ENCODE data around the gene ZDHHC5.

DNA sequence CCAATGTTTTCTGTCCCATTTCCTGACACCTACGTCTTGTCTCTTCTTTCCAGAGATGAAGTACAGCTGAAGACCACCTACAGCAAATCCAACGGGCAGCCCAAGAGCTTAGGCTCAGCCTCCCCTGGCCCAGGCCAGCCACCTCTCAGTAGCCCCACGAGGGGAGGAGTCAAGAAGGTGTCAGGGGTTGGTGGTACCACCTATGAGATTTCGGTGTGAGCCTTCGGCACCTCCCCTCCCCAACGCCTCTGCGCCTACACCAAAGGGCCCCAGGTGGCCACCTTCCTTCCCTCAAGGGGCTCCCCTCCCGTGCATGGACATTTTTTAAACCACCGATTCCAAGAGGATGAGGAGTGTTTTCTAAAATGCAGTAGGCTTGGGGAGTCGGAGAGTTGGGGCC is 31.9 kb downstream of the ZDHHC5 start:
- TF ChIP-seq MAX (CRISPR knock-in tag; IDR thresholded peaks at IDR 0.05) (no peak), CREB1 (CRISPR knock-in tag; IDR thresholded peaks at IDR 0.05) (no peak), CREM (CRISPR knock-in tag; IDR thresholded peaks at IDR 0.05) (no peak), CTCF (IDR thresholded peaks at IDR 0.05) (no peak)
- TF ChIP-seq, protein P1, sequence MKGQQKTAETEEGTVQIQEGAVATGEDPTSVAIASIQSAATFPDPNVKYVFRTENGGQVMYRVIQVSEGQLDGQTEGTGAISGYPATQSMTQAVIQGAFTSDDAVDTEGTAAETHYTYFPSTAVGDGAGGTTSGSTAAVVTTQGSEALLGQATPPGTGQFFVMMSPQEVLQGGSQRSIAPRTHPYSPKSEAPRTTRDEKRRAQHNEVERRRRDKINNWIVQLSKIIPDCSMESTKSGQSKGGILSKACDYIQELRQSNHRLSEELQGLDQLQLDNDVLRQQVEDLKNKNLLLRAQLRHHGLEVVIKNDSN (CRISPR knock-in tag; IDR thresholded peaks at IDR 0.05), result no peak
- TF ChIP-seq, protein P2, sequence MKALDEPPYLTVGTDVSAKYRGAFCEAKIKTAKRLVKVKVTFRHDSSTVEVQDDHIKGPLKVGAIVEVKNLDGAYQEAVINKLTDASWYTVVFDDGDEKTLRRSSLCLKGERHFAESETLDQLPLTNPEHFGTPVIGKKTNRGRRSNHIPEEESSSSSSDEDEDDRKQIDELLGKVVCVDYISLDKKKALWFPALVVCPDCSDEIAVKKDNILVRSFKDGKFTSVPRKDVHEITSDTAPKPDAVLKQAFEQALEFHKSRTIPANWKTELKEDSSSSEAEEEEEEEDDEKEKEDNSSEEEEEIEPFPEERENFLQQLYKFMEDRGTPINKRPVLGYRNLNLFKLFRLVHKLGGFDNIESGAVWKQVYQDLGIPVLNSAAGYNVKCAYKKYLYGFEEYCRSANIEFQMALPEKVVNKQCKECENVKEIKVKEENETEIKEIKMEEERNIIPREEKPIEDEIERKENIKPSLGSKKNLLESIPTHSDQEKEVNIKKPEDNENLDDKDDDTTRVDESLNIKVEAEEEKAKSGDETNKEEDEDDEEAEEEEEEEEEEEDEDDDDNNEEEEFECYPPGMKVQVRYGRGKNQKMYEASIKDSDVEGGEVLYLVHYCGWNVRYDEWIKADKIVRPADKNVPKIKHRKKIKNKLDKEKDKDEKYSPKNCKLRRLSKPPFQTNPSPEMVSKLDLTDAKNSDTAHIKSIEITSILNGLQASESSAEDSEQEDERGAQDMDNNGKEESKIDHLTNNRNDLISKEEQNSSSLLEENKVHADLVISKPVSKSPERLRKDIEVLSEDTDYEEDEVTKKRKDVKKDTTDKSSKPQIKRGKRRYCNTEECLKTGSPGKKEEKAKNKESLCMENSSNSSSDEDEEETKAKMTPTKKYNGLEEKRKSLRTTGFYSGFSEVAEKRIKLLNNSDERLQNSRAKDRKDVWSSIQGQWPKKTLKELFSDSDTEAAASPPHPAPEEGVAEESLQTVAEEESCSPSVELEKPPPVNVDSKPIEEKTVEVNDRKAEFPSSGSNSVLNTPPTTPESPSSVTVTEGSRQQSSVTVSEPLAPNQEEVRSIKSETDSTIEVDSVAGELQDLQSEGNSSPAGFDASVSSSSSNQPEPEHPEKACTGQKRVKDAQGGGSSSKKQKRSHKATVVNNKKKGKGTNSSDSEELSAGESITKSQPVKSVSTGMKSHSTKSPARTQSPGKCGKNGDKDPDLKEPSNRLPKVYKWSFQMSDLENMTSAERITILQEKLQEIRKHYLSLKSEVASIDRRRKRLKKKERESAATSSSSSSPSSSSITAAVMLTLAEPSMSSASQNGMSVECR (CRISPR knock-in tag; IDR thresholded peaks at IDR 0.05; ENCODE audit: borderline replicate concordance), result no peak

Measured in WTC11 (cell line).